Motor neuron (in vitro differentiated cells): Measurements from ENCODE around the gene SIRT7. TPM values are rescaled to one million over a fixed set of nuclear protein-coding genes. Genes with fewer than 3 reads are reported as not detected.

Source experiments
- ATAC-seq, 8 experiments: fragments of 200-7000 bp; cut with Tn5 transposase; replicated peaks in 6 of 8; 2 replicates each; pipeline ENCODE4 v1.8.0; 2021; ENCODE audit warnings: mild to moderate bottlenecking in 8 of 8, moderate library complexity in 8 of 8
- H3K27ac ChIP-seq, 2 donors: fragments of 250-450 bp; sonication (Bioruptor Pico); 2 replicates each; pipeline ENCODE4 v1.9.0; 2021; ENCODE audit warnings: antibody characterized with exemption in 2 of 2, mild to moderate bottlenecking in 2 of 2, moderate library complexity in 1 of 2
- H3K4me1 ChIP-seq, 2 donors: fragments of 250-450 bp; sonication (Bioruptor Pico); replicated peaks in 1 of 2; 2 replicates each; pipeline ENCODE4 v1.6.1; 2021; ENCODE audit warnings: antibody characterized with exemption in 2 of 2, mild to moderate bottlenecking in 2 of 2, moderate library complexity in 1 of 2
- H3K4me3 ChIP-seq, 5 donors: fragments of 250-450 bp; sonication (Bioruptor Pico); 2 replicates each; pipeline ENCODE4 v1.9.0; 2021; ENCODE audit warnings: antibody characterized with exemption in 5 of 5, mild to moderate bottlenecking in 5 of 5, moderate library complexity in 4 of 5
- WGBS, 10 experiments: fragments of 450-650 bp; shearing (Covaris generic); methylation state at CpG; one replicate each; pipeline ENCODE4 v1.0.0; 2022; 5-methylcytosine and 5-hydroxymethylcytosine counted together
- in situ Hi-C, 9 experiments: fragments of 400-800 bp; cut with MboI; loops; one replicate each; pipeline ENCODE4 v1.15.0; 2021; ENCODE audit warnings: low sequenced_read_pairs in 9 of 9, low pct_unique_long_range_greater_than_20kb in 2 of 9; ENCODE audit not compliant: unreplicated experiment in 9 of 9
- total RNA-seq, 8 experiments: library from RNA; unstranded; fragments of 300-600 nt; gene quantifications; 2 replicates each; pipeline versions ENCODE4 v1.2.3 to v1.2.4, GENCODE V29; 2022

The SIRT7 gene
- total RNA-seq, 8 experiments from 2014 or later = 7.2 to 37.9 (median 14.5) TPM

- peak in 4 of 8 experiments; percentile 13 to 21 (median 18) for ATAC-seq
- no peak overlapping the region for H3K4me3 ChIP-seq
- H3K4me1 ChIP-seq = no peaks in the 10 kb centered on the region
- WGBS, 10 experiments = 20 to 100% (median 100%) methylated on average over 1 to 8 of the region's 17 CpGs; no CpG with 5 or more reads in 3 of the 10 experiments
- in situ Hi-C loops = no loop called here
- H3K27ac ChIP-seq = no peak overlapping the region
These were observed 30.8 kb upstream of the SIRT7 start for GRCh38 chr17:81948635-81949378.

GRCh38 chr17:81947189-81947588 lies 29.2 kb upstream of the SIRT7 start, which contains the start of gene MYADML2:
Gene MYADML2, minus strand, starts transcription at chr17:81947233. Its CDS starts 5,492 bp downstream, at chr17:81941741.
- Histone ChIP-seq H3K4me1 (peaks cover 0 to 3% of the 10 kb centered on the region in 2 donors), H3K4me3 (no peak within 1 kb of the TSS), H3K27ac (no peak within 1 kb of the TSS)
- in situ Hi-C loops = no loop called here
- 67 to 86% (median 76%) methylated on average over 1 to 9 of the region's 13 CpGs; no CpG with 5 or more reads in 3 of the 10 experiments for WGBS, 10 experiments
- peak in 2 of 8 experiments; percentile 11 to 20 for ATAC-seq

- Histone ChIP-seq H3K27ac (no peak overlapping the region), H3K4me1 (peaks cover 8 to 17% of the 10 kb centered on the region in 2 donors), H3K4me3 (no peak overlapping the region)
- no peak for ATAC-seq
- WGBS, 10 experiments = 50 to 100% (median 84%) methylated on average over 1 to 8 of the region's 9 CpGs; no CpG with 5 or more reads in 2 of the 10 experiments
- in situ Hi-C loops = no loop called here
These were observed 26.9 kb upstream of the SIRT7 start for GRCh38 chr17:81944858-81945257.

GRCh38 chr17:81942167-81942553 lies 24.2 kb upstream of the SIRT7 start:
- Histone ChIP-seq H3K27ac (peak overlapping the region in 1 of 2 donors; percentile 40), H3K4me3 (no peak overlapping the region), H3K4me1 (peaks cover 19 to 23% of the 10 kb centered on the region in 2 donors)
- ATAC-seq = peak in 3 of 8 experiments; percentile 0 to 1 (median 1)
- in situ Hi-C loops = no loop called here
- 64% methylated on average over 2 of the region's 12 CpGs; no CpG with 5 or more reads in 9 of the 10 experiments for whole genome bisulfite sequencing, 10 experiments

GRCh38 chr17:81941484-81942166 lies 23.6 kb upstream of the SIRT7 start:
- ATAC-seq = peak in 5 of 8 experiments; percentile 49 to 70 (median 56)

GRCh38 chr17:81940538-81941483 lies 22.8 kb upstream of the SIRT7 start:
- peak overlapping the region; percentile 49 to 78 for H3K27ac ChIP-seq
- H3K4me3 ChIP-seq = no peak overlapping the region
- H3K4me1 ChIP-seq = peaks cover 24 to 31% of the 10 kb centered on the region in 2 donors
- in situ Hi-C loops = no loop called here
- ATAC-seq = no peak
- 83 to 100% (median 95%) methylated on average over 1 to 9 of the region's 56 CpGs; no CpG with 5 or more reads in 5 of the 10 experiments for WGBS, 10 experiments

More at GRCh38 chr17:81941484-81942166, 23.6 kb upstream of the SIRT7 start:
- H3K4me1 ChIP-seq = peaks cover 19 to 23% of the 10 kb centered on the region in 2 donors
- 2 to 100% (median 40%) methylated on average over 2 to 7 of the region's 30 CpGs; no CpG with 5 or more reads in 5 of the 10 experiments for WGBS, 10 experiments
- in situ Hi-C loops = no loop called here
- H3K27ac ChIP-seq = peak overlapping the region; percentile 49 to 78
- H3K4me3 ChIP-seq = no peak overlapping the region

GRCh38 chr17:81939881-81940385 lies 22.0 kb upstream of the SIRT7 start:
- ATAC-seq = peak in 1 of 8 experiments; percentile 3
- Histone ChIP-seq H3K4me3 (no peak overlapping the region), H3K27ac (no peak overlapping the region), H3K4me1 (peaks cover 28 to 34% of the 10 kb centered on the region in 2 donors)
- in situ Hi-C loops = no loop called here
- WGBS, 10 experiments = 40 to 87% (median 80%) methylated on average over 1 to 7 of the region's 21 CpGs; no CpG with 5 or more reads in 7 of the 10 experiments

- Histone ChIP-seq H3K27ac (no peak overlapping the region), H3K4me3 (no peak overlapping the region), H3K4me1 (peaks cover 28 to 34% of the 10 kb centered on the region in 2 donors)
- no peak for ATAC-seq
- WGBS, 10 experiments = no CpG with 5 or more reads among the region's 15 CpGs
- in situ Hi-C loops = no loop called here
These were observed 21.2 kb upstream of the SIRT7 start for GRCh38 chr17:81939218-81939617.

GRCh38 chr17:81935709-81936084 lies 17.7 kb upstream of the SIRT7 start:
- Histone ChIP-seq H3K27ac (no peak overlapping the region), H3K4me3 (peak overlapping the region; percentile 49 to 76 (median 64)), H3K4me1 (peaks cover 18 to 20% of the 10 kb centered on the region in 2 donors)
- 80% methylated on average over 2 of the region's 6 CpGs; no CpG with 5 or more reads in 9 of the 10 experiments for WGBS, 10 experiments
- in situ Hi-C loops = no loop called here
- no peak for ATAC-seq

- no peak for ATAC-seq
- in situ Hi-C loops = no loop called here
These were observed 17.1 kb upstream of the SIRT7 start for GRCh38 chr17:81934850-81935708.

GRCh38 chr17:81934098-81934757 lies 16.3 kb upstream of the SIRT7 start:
- H3K4me1 ChIP-seq = peaks cover 17 to 18% of the 10 kb centered on the region in 2 donors
- no peak overlapping the region for H3K4me3 ChIP-seq
- 91 to 94% methylated on average over 6 to 7 of the region's 23 CpGs; no CpG with 5 or more reads in 8 of the 10 experiments for WGBS, 10 experiments
- no peak for ATAC-seq
- in situ Hi-C loops = no loop called here
- no peak overlapping the region for H3K27ac ChIP-seq

More at GRCh38 chr17:81934850-81935708, 17.1 kb upstream of the SIRT7 start:
- Histone ChIP-seq H3K4me1 (peaks cover 18 to 20% of the 10 kb centered on the region in 2 donors), H3K27ac (no peak overlapping the region), H3K4me3 (no peak overlapping the region)
- 67 to 100% (median 87%) methylated on average over 2 to 9 of the region's 38 CpGs; no CpG with 5 or more reads in 5 of the 10 experiments for WGBS, 10 experiments
